LNCAP (cell line): Measurements from ENCODE around the gene MYO9B.

ENCODE experiments used
- CTCF ChIP-seq: fragments of 450-650 bp; IDR thresholded peaks from 2 replicates; pipeline ENCODE4 v1.5.1; 2017; ENCODE audit warnings: mild to moderate bottlenecking

The MYO9B gene

GRCh38 chr19:17077447-17078028, 2.0 kb downstream of the MYO9B start:
- TF ChIP-seq CTCF: no peak

GRCh38 chr19:17078036-17078919, 2.7 kb downstream of the MYO9B start:
- no peak for TF ChIP-seq CTCF

GRCh38 chr19:17078920-17079709, 3.5 kb downstream of the MYO9B start:
- TF ChIP-seq CTCF: no peak

- no peak for TF ChIP-seq CTCF
Observed at GRCh38 chr19:17079710-17080439, 4.3 kb downstream of the MYO9B start.

GRCh38 chr19:17080440-17080801, 4.8 kb downstream of the MYO9B start:
- TF ChIP-seq CTCF: no peak

- no peak for TF ChIP-seq CTCF
Observed at GRCh38 chr19:17081672-17082630, 6.4 kb downstream of the MYO9B start.
